GM18505 (cell line): ENCODE data around the gene ACER2.
"Not testable (repeated sequence)": the region's sequence is repeated elsewhere in the genome, so short reads cannot be mapped to it uniquely, and the experiment has no call there.

Experiments
- ATAC-seq: cut with Tn5 transposase; IDR thresholded peaks from one replicate; pipeline ENCODE4 v1.9.1; 2021; ENCODE audit not compliant: unreplicated experiment
- POLR2A ChIP-seq: IDR thresholded peaks from 4 replicates; pipeline ENCODE4 v1.6.1; 2011; ENCODE audit warnings: borderline replicate concordance; ENCODE audit not compliant: insufficient read depth, insufficient read length; ENCODE audit errors: extremely low read depth

ACER2 gene

GRCh38 chr9:19424176-19424779 is 15.5 kb downstream of the ACER2 start:
- TF ChIP-seq POLR2A, result no peak
- ATAC-seq, result peak; percentile 69

- TF ChIP-seq POLR2A, result no peak
- ATAC-seq, result no peak
Observed at GRCh38 chr9:19429595-19429994, 20.8 kb downstream of the ACER2 start.

- no peak for TF ChIP-seq POLR2A
- ATAC-seq, result no peak
Observed at GRCh38 chr9:19430201-19430760, 21.5 kb downstream of the ACER2 start.

GRCh38 chr9:19431361-19432171 is 22.8 kb downstream of the ACER2 start:
- TF ChIP-seq POLR2A, result no peak

GRCh38 chr9:19432473-19432872 is 23.7 kb downstream of the ACER2 start:
- TF ChIP-seq POLR2A, result no peak
- no peak for ATAC-seq

More at GRCh38 chr9:19431361-19432171, 22.8 kb downstream of the ACER2 start:
- no peak for ATAC-seq

GRCh38 chr9:19433729-19434128 is 24.9 kb downstream of the ACER2 start:
- not testable (repeated sequence) for ATAC-seq

GRCh38 chr9:19440376-19440775 is 31.6 kb downstream of the ACER2 start:
- no peak for ATAC-seq
- no peak for TF ChIP-seq POLR2A

GRCh38 chr9:19440823-19441580 is 32.2 kb downstream of the ACER2 start:
- no peak for TF ChIP-seq POLR2A
- ATAC-seq, result no peak

- peak; percentile 78 for ATAC-seq
- no peak for TF ChIP-seq POLR2A
Observed at GRCh38 chr9:19441730-19442129, 32.9 kb downstream of the ACER2 start.

- no peak for TF ChIP-seq POLR2A
- ATAC-seq, result no peak
Observed at GRCh38 chr9:19442240-19442639, 33.4 kb downstream of the ACER2 start.

- no peak for TF ChIP-seq POLR2A
- no peak for ATAC-seq
Observed at GRCh38 chr9:19445452-19445851, 36.6 kb downstream of the ACER2 start.

GRCh38 chr9:19446361-19446861 is 37.6 kb downstream of the ACER2 start:
- no peak for ATAC-seq
- TF ChIP-seq POLR2A, result no peak
